Upper lobe of left lung (tissue), 6 donors: Measurements from ENCODE around the gene ESRRG. TPM values are rescaled to one million over a fixed set of nuclear protein-coding genes. Genes with fewer than 3 reads are reported as not detected.

ENCODE experiments used
- ATAC-seq, 2 donors: fragments of 200-7000 bp; cut with Tn5 transposase; one replicate each; pipeline ENCODE4 v1.9.1; 2022; ENCODE audit warnings: mild to moderate bottlenecking in 2 of 2, moderate library complexity in 2 of 2; ENCODE audit not compliant: low FRiP score in 2 of 2
- DNase-seq, 2 donors: peaks; one replicate each; pipeline ENCODE4 v3.0.0-alpha.2; 2019 to 2020
- H3K27ac ChIP-seq, 4 donors: fragments of 200-600 bp; sonication (generic); one replicate each; pipeline ENCODE4 v1.5.1; 2016 to 2019
- H3K27me3 ChIP-seq, 4 donors: fragments of 200-600 bp; sonication (generic); one replicate each; pipeline ENCODE4 v1.5.1; 2017 to 2019
- H3K36me3 ChIP-seq, 4 donors: fragments of 200-600 bp; sonication (generic); one replicate each; pipeline ENCODE4 v1.5.1; 2016 to 2019
- H3K4me1 ChIP-seq, 4 donors: fragments of 200-600 bp; sonication (generic); one replicate each; pipeline ENCODE4 v1.5.1; 2018 to 2019
- H3K4me3 ChIP-seq, 4 donors: fragments of 200-600 bp; sonication (generic); one replicate each; pipeline ENCODE4 v1.5.1; 2017 to 2019; ENCODE audit warnings: mild to moderate bottlenecking in 2 of 4, moderate library complexity in 1 of 4
- H3K9me3 ChIP-seq, 4 donors: fragments of 200-600 bp; sonication (generic); one replicate each; pipeline ENCODE4 v1.5.1; 2018 to 2019
- EP300 ChIP-seq, 4 donors: sonication (generic); formaldehyde crosslinking; IDR thresholded peaks; one replicate each; pipeline ENCODE4 v1.5.1; 2017; ENCODE audit warnings: antibody characterized with exemption in 4 of 4, control low read depth in 2 of 4
- POLR2A ChIP-seq, 4 donors: fragments of 450-650 bp; IDR thresholded peaks; one replicate each; pipeline ENCODE4 v1.5.1; 2016 to 2017; ENCODE audit warnings: antibody characterized with exemption in 4 of 4, mild to moderate bottlenecking in 2 of 4
- POLR2AphosphoS5 ChIP-seq, 2 donors: sonication (generic); formaldehyde crosslinking; IDR thresholded peaks; one replicate each; pipeline ENCODE4 v1.5.1; 2017; ENCODE audit warnings: antibody characterized with exemption in 2 of 2
- WGBS, 2 donors: methylation state at CpG; one replicate each; pipeline ENCODE4 v1.1.5; 2017 to 2018; 5-methylcytosine and 5-hydroxymethylcytosine counted together
- total RNA-seq, 6 donors: library from RNA; depleted of rRNA in 4 of 6; stranded (reverse); fragments of >200 nt in 4 of 6; gene quantifications; one replicate each; pipeline versions ENCODE4 v1.1.0 to v1.2.1, GENCODE V29; 2016 to 2021
- TF ChIP-seq, protein P1 (sequence below), 6 experiments: fragments of 450-650 bp in 4 of 6; fragments of 200-600 bp in 2 of 6; sonication (generic) in 2 of 6; IDR thresholded peaks; one replicate each; pipeline ENCODE4 v1.5.1; 2016 to 2019; ENCODE audit warnings: antibody characterized with exemption in 6 of 6
- donor health status: DM: no; HTN: no; CAD: no; lungs with moderate emphysema.
- donor health status: DM: no; HTN: yes; CAD: no; lungs with severe emphysema.

The ESRRG gene
- total RNA-seq, 6 donors from 2014 or later = 0.23 to 3.2 (median 0.95) TPM

DNA sequence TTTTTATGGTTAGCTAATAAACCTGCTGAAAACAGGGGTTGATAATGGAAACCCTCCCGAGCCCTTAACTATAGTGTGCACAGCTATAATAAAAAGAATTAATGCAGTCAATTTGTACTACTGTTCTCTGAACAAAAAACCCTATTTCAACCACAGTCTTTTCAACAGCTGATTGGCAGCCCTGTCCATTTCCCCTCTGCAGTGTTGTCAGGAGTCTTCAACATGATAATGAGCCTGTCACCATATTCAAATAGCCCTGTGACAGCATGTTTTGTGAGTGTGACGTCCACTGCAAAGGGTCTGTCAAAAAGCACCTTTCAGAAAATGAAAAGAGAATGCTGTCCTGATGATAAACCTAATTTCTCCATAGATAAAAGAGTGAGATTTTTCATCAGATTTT is 92.7 kb downstream of the ESRRG start:
- no peaks in the 10 kb centered on the region for H3K36me3 ChIP-seq
- H3K4me3 ChIP-seq = no peak overlapping the region
- 73 to 85% methylated on average over 2 of the region's 2 CpGs for WGBS, 2 donors
- TF ChIP-seq, protein P1, sequence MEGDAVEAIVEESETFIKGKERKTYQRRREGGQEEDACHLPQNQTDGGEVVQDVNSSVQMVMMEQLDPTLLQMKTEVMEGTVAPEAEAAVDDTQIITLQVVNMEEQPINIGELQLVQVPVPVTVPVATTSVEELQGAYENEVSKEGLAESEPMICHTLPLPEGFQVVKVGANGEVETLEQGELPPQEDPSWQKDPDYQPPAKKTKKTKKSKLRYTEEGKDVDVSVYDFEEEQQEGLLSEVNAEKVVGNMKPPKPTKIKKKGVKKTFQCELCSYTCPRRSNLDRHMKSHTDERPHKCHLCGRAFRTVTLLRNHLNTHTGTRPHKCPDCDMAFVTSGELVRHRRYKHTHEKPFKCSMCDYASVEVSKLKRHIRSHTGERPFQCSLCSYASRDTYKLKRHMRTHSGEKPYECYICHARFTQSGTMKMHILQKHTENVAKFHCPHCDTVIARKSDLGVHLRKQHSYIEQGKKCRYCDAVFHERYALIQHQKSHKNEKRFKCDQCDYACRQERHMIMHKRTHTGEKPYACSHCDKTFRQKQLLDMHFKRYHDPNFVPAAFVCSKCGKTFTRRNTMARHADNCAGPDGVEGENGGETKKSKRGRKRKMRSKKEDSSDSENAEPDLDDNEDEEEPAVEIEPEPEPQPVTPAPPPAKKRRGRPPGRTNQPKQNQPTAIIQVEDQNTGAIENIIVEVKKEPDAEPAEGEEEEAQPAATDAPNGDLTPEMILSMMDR (IDR thresholded peaks at IDR 0.05) = no peak
- TF ChIP-seq EP300 (IDR thresholded peaks at IDR 0.05) (no peak), POLR2AphosphoS5 (IDR thresholded peaks at IDR 0.05) (no peak), POLR2A (IDR thresholded peaks at IDR 0.05) (no peak)
- H3K9me3 ChIP-seq = no peaks in the 10 kb centered on the region
- DNase-seq (no peak), ATAC-seq (no peak)
- H3K27ac ChIP-seq = no peak overlapping the region
- no peaks in the 10 kb centered on the region for H3K27me3 ChIP-seq
- H3K4me1 ChIP-seq = no peaks in the 10 kb centered on the region

DNA sequence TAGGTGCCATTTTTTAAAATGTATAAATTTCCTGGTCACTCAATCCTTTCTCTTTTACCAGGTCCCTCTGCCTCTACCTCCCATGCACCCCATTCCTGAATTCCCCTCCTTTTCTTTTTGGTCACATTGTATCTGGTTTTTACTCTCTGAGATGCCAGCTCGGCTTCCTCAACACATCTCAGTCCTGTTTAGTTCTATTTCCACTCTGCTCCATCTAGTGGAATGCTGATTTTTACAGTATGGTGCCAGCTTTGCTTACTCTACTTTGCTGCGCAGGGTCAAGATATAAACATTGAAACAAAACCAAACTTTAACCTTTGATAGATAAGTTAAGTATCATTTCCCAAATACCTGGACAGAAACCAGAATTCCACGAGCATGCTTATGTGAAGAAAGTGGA is 96.0 kb downstream of the ESRRG start:
- Histone ChIP-seq H3K36me3 (no peaks in the 10 kb centered on the region), H3K4me3 (no peak overlapping the region), H3K4me1 (no peaks in the 10 kb centered on the region), H3K27ac (no peak overlapping the region), H3K27me3 (no peaks in the 10 kb centered on the region), H3K9me3 (no peaks in the 10 kb centered on the region)
- WGBS, 2 donors = 34 to 48% methylated on average over 3 of the region's 3 CpGs
- no peak for DNase-seq
- no peak for TF ChIP-seq POLR2AphosphoS5 (IDR thresholded peaks at IDR 0.05)
- TF ChIP-seq, protein P1 (IDR thresholded peaks at IDR 0.05) = no peak
- TF ChIP-seq POLR2A (IDR thresholded peaks at IDR 0.05) = no peak
- TF ChIP-seq EP300 (IDR thresholded peaks at IDR 0.05) = no peak
- no peak for ATAC-seq

GRCh38 chr1:216626394-216627067 is 96.7 kb downstream of the ESRRG start:
- no peak overlapping the region for H3K27ac ChIP-seq
- H3K36me3 ChIP-seq = no peaks in the 10 kb centered on the region
- no peaks in the 10 kb centered on the region for H3K27me3 ChIP-seq
- H3K9me3 ChIP-seq = no peaks in the 10 kb centered on the region
- H3K4me3 ChIP-seq = no peak overlapping the region
- H3K4me1 ChIP-seq = no peaks in the 10 kb centered on the region
- no peak for ATAC-seq
- TF ChIP-seq, protein P1 (IDR thresholded peaks at IDR 0.05) = no peak
- TF ChIP-seq POLR2AphosphoS5 (IDR thresholded peaks at IDR 0.05) (no peak), EP300 (IDR thresholded peaks at IDR 0.05) (no peak), POLR2A (IDR thresholded peaks at IDR 0.05) (no peak)
- DNase-seq = no peak
- 77 to 79% methylated on average over 6 of the region's 6 CpGs for WGBS, 2 donors

- H3K36me3 ChIP-seq = no peaks in the 10 kb centered on the region
- H3K4me1 ChIP-seq = no peaks in the 10 kb centered on the region
- no peak overlapping the region for H3K27ac ChIP-seq
- H3K9me3 ChIP-seq = no peaks in the 10 kb centered on the region
- ATAC-seq = no peak
- no peaks in the 10 kb centered on the region for H3K27me3 ChIP-seq
- TF ChIP-seq POLR2AphosphoS5 (IDR thresholded peaks at IDR 0.05) (no peak), POLR2A (IDR thresholded peaks at IDR 0.05) (no peak), EP300 (IDR thresholded peaks at IDR 0.05) (no peak)
- TF ChIP-seq, protein P1 (IDR thresholded peaks at IDR 0.05) = no peak
- no peak for DNase-seq
- no peak overlapping the region for H3K4me3 ChIP-seq
These were observed 101.7 kb downstream of the ESRRG start for GRCh38 chr1:216621536-216621935.
